AG20443 (cell line): ENCODE measurements around the gene SBDS.
"Not testable (repeated sequence)": the region's sequence is repeated elsewhere in the genome, so short reads cannot be mapped to it uniquely, and the experiment has no call there.

Source experiments
- DNase-seq: peaks from one replicate; pipeline ENCODE4 v3.0.0; 2012; ENCODE audit warnings: low spot score, mixed read lengths

SBDS gene

GRCh38 chr7:66995050-66995776 lies at the start of gene SBDS:
Gene SBDS, minus strand, starts transcription at chr7:66995586. Its CDS starts 169 bp downstream, at chr7:66995417.
- DNase-seq, result peak; percentile 83

GRCh38 chr7:67043559-67043930 lies 48.2 kb upstream of the SBDS start:
- DNase-seq, result not testable (repeated sequence)

GRCh38 chr7:67042781-67043558 lies 47.6 kb upstream of the SBDS start:
- peak; percentile 39 for DNase-seq

GRCh38 chr7:67040832-67041231 lies 45.4 kb upstream of the SBDS start:
- DNase-seq, result not testable (repeated sequence)

- not testable (repeated sequence) for DNase-seq
Observed at GRCh38 chr7:67036432-67037395, 41.3 kb upstream of the SBDS start.

GRCh38 chr7:67033251-67033650 lies 37.9 kb upstream of the SBDS start:
- DNase-seq, result no peak

GRCh38 chr7:67031685-67032084 lies 36.3 kb upstream of the SBDS start:
- DNase-seq, result not testable (repeated sequence)

GRCh38 chr7:67025459-67025858 lies 30.1 kb upstream of the SBDS start:
- not testable (repeated sequence) for DNase-seq

- DNase-seq, result peak; percentile 32
Observed at GRCh38 chr7:67022511-67022910, 27.1 kb upstream of the SBDS start.

GRCh38 chr7:67021260-67021659 lies 25.9 kb upstream of the SBDS start:
- DNase-seq, result peak; percentile 8

GRCh38 chr7:67019562-67020390 lies 24.4 kb upstream of the SBDS start:
- DNase-seq, result no peak

GRCh38 chr7:67018940-67019339 lies 23.6 kb upstream of the SBDS start:
- no peak for DNase-seq

- not testable (repeated sequence) for DNase-seq
Observed at GRCh38 chr7:67017971-67018370, 22.6 kb upstream of the SBDS start.

GRCh38 chr7:67014076-67014622 lies 18.8 kb upstream of the SBDS start:
- not testable (repeated sequence) for DNase-seq

- DNase-seq, result not testable (repeated sequence)
Observed at GRCh38 chr7:67009677-67010076, 14.3 kb upstream of the SBDS start.

GRCh38 chr7:67008260-67008659 lies 12.9 kb upstream of the SBDS start:
- no peak for DNase-seq

GRCh38 chr7:67006965-67007364 lies 11.6 kb upstream of the SBDS start:
- DNase-seq, result no peak

GRCh38 chr7:67004145-67004544 lies 8.8 kb upstream of the SBDS start:
- DNase-seq, result not testable (repeated sequence)

GRCh38 chr7:67000601-67001258 lies 5.3 kb upstream of the SBDS start:
- DNase-seq, result not testable (repeated sequence)

GRCh38 chr7:66996444-66997191 lies 1.2 kb upstream of the SBDS start, which contains the start of gene TYW1:
Gene TYW1, plus strand, starts transcription at chr7:66996833. Its CDS starts 146 bp downstream, at chr7:66996979.
- peak; percentile 85 for DNase-seq
